GM19238 (cell line): ENCODE measurements around the gene KIRREL3.

Source experiments
- DNase-seq: peaks from one replicate; pipeline ENCODE4 v3.0.0; 2011; ENCODE audit warnings: low spot score; ENCODE audit not compliant: insufficient read length

The KIRREL3 gene

GRCh38 chr11:126834149-126834548 lies 166.4 kb downstream of the KIRREL3 start:
- no peak for DNase-seq

GRCh38 chr11:126833065-126833464 lies 167.5 kb downstream of the KIRREL3 start:
- no peak for DNase-seq

GRCh38 chr11:126832387-126832786 lies 168.2 kb downstream of the KIRREL3 start:
- no peak for DNase-seq

- DNase-seq = no peak
These were observed 170.3 kb downstream of the KIRREL3 start for GRCh38 chr11:126830216-126830806.

GRCh38 chr11:126829716-126830115 lies 170.9 kb downstream of the KIRREL3 start:
- no peak for DNase-seq

- DNase-seq = no peak
These were observed 176.4 kb downstream of the KIRREL3 start for GRCh38 chr11:126824035-126824607.

GRCh38 chr11:126823274-126823673 lies 177.3 kb downstream of the KIRREL3 start:
- no peak for DNase-seq

- no peak for DNase-seq
These were observed 178.7 kb downstream of the KIRREL3 start for GRCh38 chr11:126821827-126822226.

- no peak for DNase-seq
These were observed 181.4 kb downstream of the KIRREL3 start for GRCh38 chr11:126819194-126819593.

GRCh38 chr11:126817523-126818450 lies 182.8 kb downstream of the KIRREL3 start:
- no peak for DNase-seq

- no peak for DNase-seq
These were observed 183.5 kb downstream of the KIRREL3 start for GRCh38 chr11:126817096-126817495.

- DNase-seq = no peak
These were observed 183.9 kb downstream of the KIRREL3 start for GRCh38 chr11:126816645-126817044.

GRCh38 chr11:126815111-126815510 lies 185.5 kb downstream of the KIRREL3 start:
- DNase-seq = no peak

GRCh38 chr11:126810776-126811175 lies 189.8 kb downstream of the KIRREL3 start:
- DNase-seq = no peak

- DNase-seq = no peak
These were observed 190.9 kb downstream of the KIRREL3 start for GRCh38 chr11:126809514-126810289.

GRCh38 chr11:126808836-126809235 lies 191.7 kb downstream of the KIRREL3 start:
- no peak for DNase-seq

- no peak for DNase-seq
These were observed 192.3 kb downstream of the KIRREL3 start for GRCh38 chr11:126808296-126808695.

GRCh38 chr11:126805870-126806269 lies 194.7 kb downstream of the KIRREL3 start:
- DNase-seq = no peak

- no peak for DNase-seq
These were observed 196.2 kb downstream of the KIRREL3 start for GRCh38 chr11:126804363-126804762.

GRCh38 chr11:126800009-126800408 lies 200.6 kb downstream of the KIRREL3 start:
- DNase-seq = no peak

GRCh38 chr11:126797457-126798169 lies 203.0 kb downstream of the KIRREL3 start:
- DNase-seq = no peak
